CMK (cell line): ENCODE results near the gene SORBS1.

ENCODE experiments used
- DNase-seq: peaks from one replicate; pipeline ENCODE4 v3.0.0-alpha.2; 2010; ENCODE audit warnings: low read depth

The SORBS1 gene

GRCh38 chr10:95565336-95565735 lies 4.2 kb upstream of the SORBS1 start:
- DNase-seq: no peak

- no peak for DNase-seq
Measured at GRCh38 chr10:95564291-95564690, 3.1 kb upstream of the SORBS1 start.

GRCh38 chr10:95562341-95562965 lies 1.3 kb upstream of the SORBS1 start:
- no peak for DNase-seq

GRCh38 chr10:95561864-95562177 lies 650 bp upstream of the SORBS1 start:
- DNase-seq: no peak

- no peak for DNase-seq
Measured at GRCh38 chr10:95560278-95561176, 644 bp downstream of the SORBS1 start.

GRCh38 chr10:95559896-95560277 lies 1.3 kb downstream of the SORBS1 start:
- no peak for DNase-seq

GRCh38 chr10:95559471-95559870 lies 1.7 kb downstream of the SORBS1 start:
- no peak for DNase-seq

GRCh38 chr10:95558593-95559320 lies 2.4 kb downstream of the SORBS1 start:
- no peak for DNase-seq

- DNase-seq: no peak
Measured at GRCh38 chr10:95556994-95557767, 4.0 kb downstream of the SORBS1 start.

- DNase-seq: no peak
Measured at GRCh38 chr10:95553674-95554073, 7.5 kb downstream of the SORBS1 start.

GRCh38 chr10:95552679-95553342 lies 8.4 kb downstream of the SORBS1 start:
- DNase-seq: no peak

- no peak for DNase-seq
Measured at GRCh38 chr10:95550073-95550672, 11.0 kb downstream of the SORBS1 start.

- no peak for DNase-seq
Measured at GRCh38 chr10:95547791-95548435, 13.3 kb downstream of the SORBS1 start.

- no peak for DNase-seq
Measured at GRCh38 chr10:95547197-95547596, 14.0 kb downstream of the SORBS1 start.

- DNase-seq: no peak
Measured at GRCh38 chr10:95545981-95546380, 15.2 kb downstream of the SORBS1 start.

GRCh38 chr10:95544783-95545500 lies 16.2 kb downstream of the SORBS1 start:
- no peak for DNase-seq

- DNase-seq: no peak
Measured at GRCh38 chr10:95543459-95543858, 17.7 kb downstream of the SORBS1 start.

GRCh38 chr10:95542761-95543160 lies 18.4 kb downstream of the SORBS1 start:
- no peak for DNase-seq

- DNase-seq: no peak
Measured at GRCh38 chr10:95542330-95542729, 18.8 kb downstream of the SORBS1 start.

- DNase-seq: no peak
Measured at GRCh38 chr10:95540514-95541052, 20.6 kb downstream of the SORBS1 start.
